ENCODE measurements around the gene KRT16. TPM values are rescaled to one million over a fixed set of nuclear protein-coding genes. Genes with fewer than 3 reads are reported as not detected.

The KRT16 gene
- total RNA-seq, 2 donors from 2014 or later: 2.2 TPM; not detected in 1

- H3K36me3 ChIP-seq: no peaks in the 10 kb centered on the region
- H3K27ac ChIP-seq: no peak overlapping the region
- no peaks in the 10 kb centered on the region for H3K9me3 ChIP-seq
- TF ChIP-seq, protein P1, sequence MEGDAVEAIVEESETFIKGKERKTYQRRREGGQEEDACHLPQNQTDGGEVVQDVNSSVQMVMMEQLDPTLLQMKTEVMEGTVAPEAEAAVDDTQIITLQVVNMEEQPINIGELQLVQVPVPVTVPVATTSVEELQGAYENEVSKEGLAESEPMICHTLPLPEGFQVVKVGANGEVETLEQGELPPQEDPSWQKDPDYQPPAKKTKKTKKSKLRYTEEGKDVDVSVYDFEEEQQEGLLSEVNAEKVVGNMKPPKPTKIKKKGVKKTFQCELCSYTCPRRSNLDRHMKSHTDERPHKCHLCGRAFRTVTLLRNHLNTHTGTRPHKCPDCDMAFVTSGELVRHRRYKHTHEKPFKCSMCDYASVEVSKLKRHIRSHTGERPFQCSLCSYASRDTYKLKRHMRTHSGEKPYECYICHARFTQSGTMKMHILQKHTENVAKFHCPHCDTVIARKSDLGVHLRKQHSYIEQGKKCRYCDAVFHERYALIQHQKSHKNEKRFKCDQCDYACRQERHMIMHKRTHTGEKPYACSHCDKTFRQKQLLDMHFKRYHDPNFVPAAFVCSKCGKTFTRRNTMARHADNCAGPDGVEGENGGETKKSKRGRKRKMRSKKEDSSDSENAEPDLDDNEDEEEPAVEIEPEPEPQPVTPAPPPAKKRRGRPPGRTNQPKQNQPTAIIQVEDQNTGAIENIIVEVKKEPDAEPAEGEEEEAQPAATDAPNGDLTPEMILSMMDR (IDR thresholded peaks at IDR 0.05): no peak
- no peak overlapping the region for H3K4me3 ChIP-seq
- peaks cover 0 to 13% of the 10 kb centered on the region in 2 donors for H3K4me1 ChIP-seq
- no peaks in the 10 kb centered on the region for H3K27me3 ChIP-seq
- DNase-seq (ENCODE audit: low spot score): no peak
Measured at GRCh38 chr17:41638941-41639340, 26.4 kb upstream of the KRT16 start.

DNA sequence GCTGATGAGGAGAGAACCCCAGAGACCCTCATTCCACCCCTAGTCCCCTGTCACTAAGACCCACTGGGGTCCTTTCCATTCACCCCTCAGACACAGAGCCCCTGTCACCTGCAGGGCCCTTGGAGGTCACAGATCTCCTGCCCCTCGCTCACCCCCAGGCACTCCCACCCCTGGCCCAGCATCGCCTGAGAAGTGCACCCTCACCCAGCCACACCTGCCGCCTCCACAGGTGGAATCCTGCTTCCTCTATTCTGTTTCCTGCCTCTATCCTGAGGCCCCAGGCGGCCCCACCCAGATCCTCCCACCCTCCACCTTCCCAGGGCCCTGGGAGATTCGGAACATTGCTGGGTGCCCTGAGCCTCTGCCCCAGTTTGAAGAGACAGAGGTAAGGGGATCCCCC is 25.6 kb upstream of the KRT16 start:
- no peaks in the 10 kb centered on the region for H3K36me3 ChIP-seq
- H3K9me3 ChIP-seq: no peaks in the 10 kb centered on the region
- DNase-seq (ENCODE audit: low spot score): no peak
- H3K4me1 ChIP-seq: peaks cover 0 to 13% of the 10 kb centered on the region in 2 donors
- no peak overlapping the region for H3K4me3 ChIP-seq
- TF ChIP-seq, protein P1 (IDR thresholded peaks at IDR 0.05): no peak
- no peaks in the 10 kb centered on the region for H3K27me3 ChIP-seq
- no peak overlapping the region for H3K27ac ChIP-seq

GRCh38 chr17:41636652-41637051 is 24.1 kb upstream of the KRT16 start:
- no peaks in the 10 kb centered on the region for H3K36me3 ChIP-seq
- H3K27me3 ChIP-seq: no peaks in the 10 kb centered on the region
- DNase-seq (ENCODE audit: low spot score): no peak
- no peak overlapping the region for H3K27ac ChIP-seq
- H3K4me3 ChIP-seq: no peak overlapping the region
- no peaks in the 10 kb centered on the region for H3K9me3 ChIP-seq
- H3K4me1 ChIP-seq: peaks cover 0 to 13% of the 10 kb centered on the region in 2 donors
- TF ChIP-seq, protein P1 (IDR thresholded peaks at IDR 0.05): no peak

- no peak for DNase-seq (ENCODE audit: low spot score)
- TF ChIP-seq, protein P1 (IDR thresholded peaks at IDR 0.05): no peak
- H3K27me3 ChIP-seq: no peaks in the 10 kb centered on the region
- no peak overlapping the region for H3K27ac ChIP-seq
- no peaks in the 10 kb centered on the region for H3K9me3 ChIP-seq
- H3K4me3 ChIP-seq: peak overlapping the region in 1 of 2 donors; percentile 12
- H3K36me3 ChIP-seq: no peaks in the 10 kb centered on the region
- peaks cover 0 to 13% of the 10 kb centered on the region in 2 donors for H3K4me1 ChIP-seq
Measured at GRCh38 chr17:41635121-41636097, 22.8 kb upstream of the KRT16 start.

DNA sequence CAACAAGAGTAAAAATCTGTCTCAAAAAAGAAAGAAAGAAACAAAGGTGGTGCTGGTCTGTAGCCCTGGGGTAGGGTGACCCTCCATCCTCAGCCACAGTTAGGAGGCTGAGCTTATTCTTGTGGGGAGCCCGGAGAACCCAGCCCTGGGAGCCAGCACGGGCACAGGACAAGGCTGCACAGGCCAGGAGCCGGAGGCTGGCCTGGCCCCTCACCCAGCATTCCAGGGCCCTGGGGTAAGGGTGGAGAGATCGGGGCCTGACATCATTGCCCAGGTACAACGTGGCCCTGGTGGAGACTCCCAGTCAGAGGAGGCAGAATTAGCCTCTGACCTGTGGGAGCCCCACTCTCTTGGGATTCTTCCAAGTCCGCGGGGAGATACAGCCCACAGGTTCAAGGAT is 22.1 kb upstream of the KRT16 start:
- TF ChIP-seq, protein P1 (IDR thresholded peaks at IDR 0.05): no peak
- no peak for DNase-seq (ENCODE audit: low spot score)
- Histone ChIP-seq H3K27me3 (no peaks in the 10 kb centered on the region), H3K27ac (no peak overlapping the region), H3K9me3 (no peaks in the 10 kb centered on the region), H3K4me3 (no peak overlapping the region), H3K36me3 (no peaks in the 10 kb centered on the region), H3K4me1 (peaks cover 0 to 13% of the 10 kb centered on the region in 2 donors)

Data from right atrium auricular region (tissue), 2 donors.